Measurements from ENCODE around the gene GSE1.

GSE1 gene

GRCh38 chr16:85716022-85716679, 103.0 kb downstream of the GSE1 start:
- H3K27ac ChIP-seq (ENCODE audit: low read depth, low read length), result no peak overlapping the region
- no peaks in the 10 kb centered on the region for H3K79me2 ChIP-seq (ENCODE audit: control insufficient read depth, low read length)
- TF ChIP-seq CTCF (IDR thresholded peaks at IDR 0.05; ENCODE audit: low read depth, low read length, poor library complexity, severe bottlenecking) (no peak), EZH2phosphoT487 (IDR thresholded peaks at IDR 0.05; ENCODE audit: borderline replicate concordance, low read length) (no peak)
- peaks cover 10% of the 10 kb centered on the region; the same call in 1 of the 2 replicates for H4K20me1 ChIP-seq (ENCODE audit: control insufficient read depth, insufficient read depth, low read depth, low read length)
- peaks cover 18% of the 10 kb centered on the region for H3K4me1 ChIP-seq (ENCODE audit: control insufficient read depth, low read length)
- no peak overlapping the region for H3K4me3 ChIP-seq (ENCODE audit: low read length)
- no peaks in the 10 kb centered on the region for H3K36me3 ChIP-seq (ENCODE audit: control insufficient read depth, low read length)
- H3F3A ChIP-seq (ENCODE audit: control insufficient read depth, insufficient read depth), result peaks cover 4% of the 10 kb centered on the region; the same call in 1 of the 2 replicates
- no peak overlapping the region for H3K4me2 ChIP-seq (ENCODE audit: low read length)
- H3K9me2 ChIP-seq (replicated peaks; ENCODE audit: control insufficient read depth, low read length), result no peaks in the 10 kb centered on the region
- H3K9me3 ChIP-seq (ENCODE audit: control insufficient read depth, insufficient read depth, low read length), result no peaks in the 10 kb centered on the region
- peaks cover 33% of the 10 kb centered on the region for H3K27me3 ChIP-seq (ENCODE audit: control insufficient read depth, low read length)

- H3K4me1 ChIP-seq (ENCODE audit: control insufficient read depth, low read length), result peaks cover 18% of the 10 kb centered on the region
- H3K4me3 ChIP-seq (ENCODE audit: low read length), result no peak overlapping the region
- peaks cover 33% of the 10 kb centered on the region for H3K27me3 ChIP-seq (ENCODE audit: control insufficient read depth, low read length)
- TF ChIP-seq EZH2phosphoT487 (IDR thresholded peaks at IDR 0.05; ENCODE audit: borderline replicate concordance, low read length) (no peak), CTCF (IDR thresholded peaks at IDR 0.05; ENCODE audit: low read depth, low read length, poor library complexity, severe bottlenecking) (no peak)
- H3K9me3 ChIP-seq (ENCODE audit: control insufficient read depth, insufficient read depth, low read length), result no peaks in the 10 kb centered on the region
- H4K20me1 ChIP-seq (ENCODE audit: control insufficient read depth, insufficient read depth, low read depth, low read length), result peaks cover 10% of the 10 kb centered on the region; the same call in 1 of the 2 replicates
- H3K27ac ChIP-seq (ENCODE audit: low read depth, low read length), result no peak overlapping the region
- H3K36me3 ChIP-seq (ENCODE audit: control insufficient read depth, low read length), result no peaks in the 10 kb centered on the region
- no peak overlapping the region for H3K4me2 ChIP-seq (ENCODE audit: low read length)
- peaks cover 4% of the 10 kb centered on the region; the same call in 1 of the 2 replicates for H3F3A ChIP-seq (ENCODE audit: control insufficient read depth, insufficient read depth)
- no peaks in the 10 kb centered on the region for H3K9me2 ChIP-seq (replicated peaks; ENCODE audit: control insufficient read depth, low read length)
- no peaks in the 10 kb centered on the region for H3K79me2 ChIP-seq (ENCODE audit: control insufficient read depth, low read length)
Observed at GRCh38 chr16:85716680-85717038, 103.5 kb downstream of the GSE1 start.

GRCh38 chr16:85717393-85718152, 104.5 kb downstream of the GSE1 start:
- peaks cover 18% of the 10 kb centered on the region for H3K4me1 ChIP-seq (ENCODE audit: control insufficient read depth, low read length)
- H3K9me3 ChIP-seq (ENCODE audit: control insufficient read depth, insufficient read depth, low read length), result no peaks in the 10 kb centered on the region
- H3K9me2 ChIP-seq (replicated peaks; ENCODE audit: control insufficient read depth, low read length), result no peaks in the 10 kb centered on the region
- no peaks in the 10 kb centered on the region for H3K79me2 ChIP-seq (ENCODE audit: control insufficient read depth, low read length)
- H3K27ac ChIP-seq (ENCODE audit: low read depth, low read length), result no peak overlapping the region
- H4K20me1 ChIP-seq (ENCODE audit: control insufficient read depth, insufficient read depth, low read depth, low read length), result peaks cover 10% of the 10 kb centered on the region; the same call in 1 of the 2 replicates
- TF ChIP-seq CTCF (IDR thresholded peaks at IDR 0.05; ENCODE audit: low read depth, low read length, poor library complexity, severe bottlenecking) (peak; percentile 61), EZH2phosphoT487 (IDR thresholded peaks at IDR 0.05; ENCODE audit: borderline replicate concordance, low read length) (no peak)
- H3K4me3 ChIP-seq (ENCODE audit: low read length), result no peak overlapping the region
- no peaks in the 10 kb centered on the region for H3K36me3 ChIP-seq (ENCODE audit: control insufficient read depth, low read length)
- peaks cover 4% of the 10 kb centered on the region; the same call in 1 of the 2 replicates for H3F3A ChIP-seq (ENCODE audit: control insufficient read depth, insufficient read depth)
- H3K4me2 ChIP-seq (ENCODE audit: low read length), result no peak overlapping the region
- H3K27me3 ChIP-seq (ENCODE audit: control insufficient read depth, low read length), result peaks cover 26% of the 10 kb centered on the region

Data from DOHH2 (cell line).